HepG2 (cell line): ENCODE data around the gene NOP9. TPM values are rescaled to one million over a fixed set of nuclear protein-coding genes. Genes with fewer than 3 reads are reported as not detected.

Source experiments
- ATAC-seq: fragments of 200-7000 bp; cut with Tn5 transposase; 3 replicates; pipeline ENCODE4 v1.9.1; 2020; ENCODE audit warnings: mild to moderate bottlenecking, moderate library complexity
- BruUV-seq: library from RNA; stranded (reverse); fragments of 400-500 nt; replicated peaks from 2 replicates; lab custom pipeline; 2021; lab: Mats Ljungman, UMichigan
- CTCF ChIA-PET: fragments of 300-600 bp; formaldehyde crosslinking; extraction: SDS; loops from one replicate; lab custom pipeline; 2021; ENCODE audit warnings: low total read pairs, inconsistent platforms, low intra/inter-chr PET ratio; lab: Yijun Ruan, JAX
- POLR2A ChIA-PET: fragments of 350-600 bp; sonication (Branson Sonifier 250); formaldehyde crosslinking; loops from one replicate; lab custom pipeline; 2020; ENCODE audit warnings: antibody characterized with exemption, inconsistent platforms; lab: Yijun Ruan, JAX
- DNase-seq: peaks from one replicate; pipeline ENCODE4 v3.0.0-alpha.2; 2015; ENCODE audit warnings: low spot score
- FAIRE-seq: peaks from 3 replicates; lab custom pipeline; 2011; peaks lifted over from hg19 to GRCh38; lab: Jason Lieb, UNC
- H2AFZ ChIP-seq: one replicate; pipeline ENCODE4 v1.6.1; 2011; ENCODE audit warnings: low read length, inconsistent platforms
- H3K27ac ChIP-seq: fragments of 300-600 bp; 3 replicates; pipeline ENCODE4 v1.8.0; 2011; ENCODE audit warnings: mixed run types, mild to moderate bottlenecking, mixed read lengths, low read length, inconsistent platforms; ENCODE audit not compliant: insufficient read depth; ENCODE audit errors: extremely low read length
- H3K27me3 ChIP-seq, 2 experiments: fragments of 200-600 bp in 1 of 2; 2 replicates in 1 of 2; 3 replicates in 1 of 2; pipeline versions ENCODE4 v1.6.0 to v1.8.0; 2011; ENCODE audit warnings: low read length in 2 of 2, mild to moderate bottlenecking in 2 of 2, moderate library complexity in 2 of 2, inconsistent platforms in 1 of 2; ENCODE audit not compliant: insufficient read depth in 2 of 2, control insufficient read depth in 1 of 2
- H3K36me3 ChIP-seq, 2 experiments: fragments of 200-600 bp in 1 of 2; replicated peaks in 1 of 2; 2 replicates in 1 of 2; 3 replicates in 1 of 2; pipeline versions ENCODE4 v1.5.1 to v1.8.0; 2011; ENCODE audit warnings: low read length in 2 of 2, inconsistent platforms in 1 of 2; ENCODE audit not compliant: insufficient read depth in 2 of 2, control insufficient read depth in 1 of 2
- H3K4me1 ChIP-seq: 2 replicates; pipeline ENCODE4 v1.5.1; 2012; ENCODE audit warnings: low read length, inconsistent platforms; ENCODE audit not compliant: insufficient read depth
- H3K4me2 ChIP-seq: 2 replicates; pipeline ENCODE4 v1.6.0; 2011; ENCODE audit warnings: low read depth, low read length, inconsistent platforms
- H3K4me3 ChIP-seq, 3 experiments: fragments of 200-600 bp in 1 of 3; sonication (generic), shearing (Covaris generic) in 1 of 3; replicated peaks in 1 of 3; 2 replicates each; pipeline ENCODE4 v1.5.1; 2011 to 2016; ENCODE audit warnings: low read length in 3 of 3, inconsistent platforms in 2 of 3, low read depth in 2 of 3, mild to moderate bottlenecking in 2 of 3, control low read depth in 1 of 3, mixed read lengths in 1 of 3; ENCODE audit not compliant: insufficient read depth in 1 of 3
- H3K79me2 ChIP-seq: one replicate; pipeline ENCODE4 v1.6.1; 2011; ENCODE audit warnings: low read length, inconsistent platforms; ENCODE audit not compliant: insufficient read depth
- H3K9ac ChIP-seq: 2 replicates; pipeline ENCODE4 v1.6.0; 2011; ENCODE audit warnings: mild to moderate bottlenecking, low read depth, low read length, inconsistent platforms; ENCODE audit not compliant: insufficient read depth
- H3K9me3 ChIP-seq: 2 replicates; pipeline ENCODE4 v1.5.1; 2012; ENCODE audit warnings: mild to moderate bottlenecking, low read length
- H4K20me1 ChIP-seq: 2 replicates; pipeline ENCODE4 v1.6.0; 2011; ENCODE audit warnings: inconsistent platforms, mild to moderate bottlenecking, low read length, moderate library complexity; ENCODE audit not compliant: insufficient read depth
- CERS6 ChIP-seq: sonication (generic); formaldehyde crosslinking; IDR thresholded peaks from 2 replicates; pipeline ENCODE4 v1.5.0; 2020; ENCODE audit warnings: missing genetic modification reagents
- CHCHD3 ChIP-seq: sonication (generic); formaldehyde crosslinking; IDR thresholded peaks from 2 replicates; pipeline ENCODE4 v1.8.0; 2022; ENCODE audit warnings: mild to moderate bottlenecking, missing genetic modification reagents, moderate library complexity
- GLMP ChIP-seq: sonication (generic); formaldehyde crosslinking; IDR thresholded peaks from 2 replicates; pipeline ENCODE4 v1.9.0; 2021; ENCODE audit warnings: missing genetic modification reagents, mild to moderate bottlenecking, borderline replicate concordance
- HES4 ChIP-seq: sonication (generic); formaldehyde crosslinking; IDR thresholded peaks from 2 replicates; pipeline ENCODE4 v1.9.0; 2021; ENCODE audit warnings: mild to moderate bottlenecking, missing genetic modification reagents, borderline replicate concordance
- MAF1 ChIP-seq: sonication (generic); formaldehyde crosslinking; IDR thresholded peaks from 2 replicates; pipeline ENCODE4 v1.5.0; 2020; ENCODE audit warnings: missing genetic modification reagents, borderline replicate concordance
- MYC ChIP-seq: sonication (generic); formaldehyde crosslinking; IDR thresholded peaks from 2 replicates; pipeline ENCODE4 v1.9.0; 2021; ENCODE audit warnings: missing genetic modification reagents, borderline replicate concordance
- PPARG ChIP-seq: conservative IDR thresholded peaks from 2 replicates; pipeline ENCODE4 v1.6.1; 2016; ENCODE audit warnings: missing biosample characterization, missing genetic modification reagents
- THAP7 ChIP-seq: sonication (generic); formaldehyde crosslinking; IDR thresholded peaks from 2 replicates; pipeline ENCODE4 v1.8.1; 2023; ENCODE audit warnings: mild to moderate bottlenecking, missing genetic modification reagents
- YEATS2 ChIP-seq: sonication (generic); formaldehyde crosslinking; IDR thresholded peaks from 2 replicates; pipeline ENCODE4 v1.4.0; 2020; ENCODE audit warnings: missing genetic modification reagents, borderline replicate concordance
- ZNF687 ChIP-seq: sonication (generic); formaldehyde crosslinking; IDR thresholded peaks from 2 replicates; pipeline ENCODE4 v1.5.1; 2020; ENCODE audit warnings: mild to moderate bottlenecking, missing genetic modification reagents, moderate library complexity
- WGBS: methylation state at CpG from one replicate; pipeline ENCODE4 v1.1.6; 2017; ENCODE audit warnings: low lambda C conversion rate; 5-methylcytosine and 5-hydroxymethylcytosine counted together
- in situ Hi-C: cut with HindIII; loops from 2 replicates; pipeline ENCODE4 v1.10.0; 2017; ENCODE audit warnings: low pct_unique_long_range_greater_than_20kb; ENCODE audit not compliant: extremely low pct_ligation_motif_present
- intact Hi-C: fragments of 100-400 bp; cut with micrococcal nuclease; formaldehyde crosslinking; loops from one replicate; pipeline ENCODE4 v1.10.0; 2022; ENCODE audit not compliant: unreplicated experiment
- polyA plus RNA-seq, 8 experiments: library from polyadenylated mRNA; depleted of rRNA in 3 of 8; stranded (reverse) in 7 of 8; unstranded in 1 of 8; fragments of >200 nt; fragmentation: Illumina TruSeq in 4 of 8; extraction: Trizol in 4 of 8; gene quantifications; 2 replicates each; pipeline versions ENCODE4 v1.2.1 to v1.2.3, GENCODE V29; 2011 to 2016; ENCODE audit warnings: low read depth in 4 of 8, missing spikeins in 1 of 8, mixed read lengths in 1 of 8; ENCODE audit not compliant: insufficient read depth in 1 of 8
- total RNA-seq, 5 experiments: library from RNA; depleted of rRNA; stranded (reverse); fragments of >200 nt; fragmentation: Illumina TruSeq; extraction: Trizol; gene quantifications; 2 replicates each; pipeline ENCODE4 v1.2.3, GENCODE V29; 2016; ENCODE audit warnings: low read depth in 1 of 5

NOP9 gene
- total and polyA plus RNA-seq, 2 of the 13 experiments (the other 11 are each of a cell fraction or from before 2014, with no cell fraction given), result 24.5 to 61.6 TPM

- TF ChIP-seq GLMP (CRISPR knock-in tag) (no peak), THAP7 (0 out of 2 replicates have a peak, but pooled peaks have one; percentile 0)
- TF ChIP-seq, all 625 proteins: peak for 1
- in situ Hi-C loops (no loop called here), intact Hi-C loops (no loop called here)
- H3K27ac ChIP-seq, result no peak overlapping the region
- no peak overlapping the region for H3K9ac ChIP-seq
- ChIA-PET CTCF (no interaction called here), POLR2A (interaction anchor here (1.1 kb wide), 1 partner anchor 43 kb away, joined by 4 read pairs; the partner anchor contains the start of gene TINF2)
- H3K79me2 ChIP-seq, result no peaks in the 10 kb centered on the region
- H3K9me3 ChIP-seq, result no peaks in the 10 kb centered on the region
- H3K27me3 ChIP-seq, result no peaks in the 10 kb centered on the region
- no peak overlapping the region for H2AFZ ChIP-seq
- H4K20me1 ChIP-seq, result no peaks in the 10 kb centered on the region
- H3K4me1 ChIP-seq, result no peaks in the 10 kb centered on the region
- FAIRE-seq (no peak), ATAC-seq (peak; percentile 3; the same call in 1 of the 3 replicates), DNase-seq (no peak)
- no peak overlapping the region for H3K4me2 ChIP-seq
- BruUV-seq, result no TSS peak
- peaks cover 10 to 12% of the 10 kb centered on the region in 2 experiments for H3K36me3 ChIP-seq
- 75% methylated on average over 4 of the region's 4 CpGs for WGBS
- no peak overlapping the region for H3K4me3 ChIP-seq
Observed at GRCh38 chr14:24285351-24285750, 14.3 kb upstream of the NOP9 start.

- intact Hi-C loops, result no loop called here
- Histone ChIP-seq H2AFZ (no peak overlapping the region), H4K20me1 (no peaks in the 10 kb centered on the region), H3K9ac (no peak overlapping the region), H3K27me3 (no peaks in the 10 kb centered on the region), H3K4me2 (no peak overlapping the region), H3K4me1 (peaks cover 9% of the 10 kb centered on the region), H3K27ac (no peak overlapping the region), H3K79me2 (no peaks in the 10 kb centered on the region), H3K9me3 (no peaks in the 10 kb centered on the region), H3K4me3 (no peak overlapping the region), H3K36me3 (peaks cover 26 to 28% of the 10 kb centered on the region in 2 experiments)
- WGBS, result 95% methylated on average over 5 of the region's 5 CpGs
- no peak for DNase-seq
- POLR2A ChIA-PET, result interaction anchor here (0.7 to 1.7 kb wide), 4 partner anchors 14 to 44 kb away, joined by 3 to 11 read pairs (median 5); partner anchors contain the start of genes CIDEB, RABGGTA and TINF2
- no TSS peak for BruUV-seq
- no peak for ATAC-seq
- no peak for FAIRE-seq
- CTCF ChIA-PET, result no interaction called here
- in situ Hi-C loops, result no loop called here
- TF ChIP-seq HES4 (CRISPR knock-in tag) (no peak), CHCHD3 (no peak), YEATS2 (CRISPR knock-in tag) (no peak), MYC (CRISPR knock-in tag) (0 out of 2 replicates have a peak, but pooled peaks have one; percentile 9), MAF1 (CRISPR knock-in tag) (no peak), ZNF687 (CRISPR knock-in tag) (peak; percentile 20; the same call in 1 of the 2 replicates), CERS6 (CRISPR knock-in tag) (no peak), PPARG (CRISPR knock-in tag) (no peak)
Observed at GRCh38 chr14:24286996-24287395, 12.7 kb upstream of the NOP9 start.
